Uterus (tissue), 4 donors: ENCODE data around the gene FBXO44. TPM values are rescaled to one million over a fixed set of nuclear protein-coding genes. Genes with fewer than 3 reads are reported as not detected.
"Not testable (repeated sequence)": the region's sequence is repeated elsewhere in the genome, so short reads cannot be mapped to it uniquely, and the experiment has no call there.

Source experiments
- DNase-seq, 2 donors: peaks; one replicate each; pipeline ENCODE4 v3.0.0-alpha.2; 2019 to 2020
- H3K27ac ChIP-seq, 2 donors: fragments of 200-600 bp; sonication (generic); 1 replicate in 1 of 2; 2 replicates in 1 of 2; pipeline ENCODE4 v1.5.1; 2016 to 2018
- H3K27me3 ChIP-seq, 2 donors: fragments of 200-600 bp; sonication (generic); one replicate each; pipeline ENCODE4 v1.5.1; 2018 to 2019; ENCODE audit warnings: control low read depth in 1 of 2
- H3K36me3 ChIP-seq, 2 donors: fragments of 200-600 bp; sonication (generic); one replicate each; pipeline ENCODE4 v1.5.1; 2019; ENCODE audit warnings: control low read depth in 1 of 2
- H3K4me1 ChIP-seq, 2 donors: fragments of 200-600 bp; sonication (generic); one replicate each; pipeline ENCODE4 v1.5.1; 2018 to 2019; ENCODE audit warnings: control low read depth in 1 of 2
- H3K4me3 ChIP-seq, 2 donors: fragments of 200-600 bp; sonication (generic); 1 replicate in 1 of 2; 2 replicates in 1 of 2; pipeline ENCODE4 v1.5.1; 2018 to 2019; ENCODE audit warnings: mild to moderate bottlenecking in 1 of 2
- H3K9me3 ChIP-seq, 2 donors: fragments of 200-600 bp; sonication (generic); one replicate each; pipeline ENCODE4 v1.5.1; 2019; ENCODE audit warnings: control low read depth in 1 of 2
- CTCF ChIP-seq, 4 experiments: fragments of 200-600 bp in 2 of 4; fragments of 450-650 bp in 2 of 4; sonication (generic) in 2 of 4; IDR thresholded peaks; one replicate each; pipeline ENCODE4 v1.5.1; 2016 to 2019; ENCODE audit warnings: antibody characterized with exemption in 4 of 4, mild to moderate bottlenecking in 2 of 4, moderate library complexity in 1 of 4
- POLR2A ChIP-seq, 2 donors: fragments of 450-650 bp; IDR thresholded peaks; one replicate each; pipeline ENCODE4 v1.6.1; 2016; ENCODE audit warnings: antibody characterized with exemption in 2 of 2, mild to moderate bottlenecking in 1 of 2, moderate library complexity in 1 of 2
- intact Hi-C: fragments of 100-400 bp; cut with DNase I; formaldehyde crosslinking; loops from one replicate; pipeline ENCODE4 v1.15.1; 2023; ENCODE audit warnings: low total_unique reads
- total RNA-seq, 4 donors: library from RNA; depleted of rRNA in 3 of 4; stranded (reverse); fragments of >200 nt in 3 of 4; gene quantifications; one replicate each; pipeline versions ENCODE4 v1.1.0 to v1.2.4, GENCODE V29; 2014 to 2023
- donor health status: DM: yes; HTN: yes; CAD: no.

Gene FBXO44
- total RNA-seq = 10 to 100 TPM in 3 of 4 donors, 1 to 10 TPM in 1; 7.6 to 26.7 (median 17.6) TPM

GRCh38 chr1:11654137-11654938 is at the start of gene FBXO44, which contains the start of gene FBXO2:
FBXO44 (plus strand) TSS chr1:11654877; CDS start chr1:11655836, 959 bp downstream.
FBXO2 (minus strand) TSS chr1:11654429; CDS start chr1:11654340, 89 bp downstream.
- no peak for TF ChIP-seq CTCF (IDR thresholded peaks at IDR 0.05)
- no peak for TF ChIP-seq POLR2A (IDR thresholded peaks at IDR 0.05)
- H3K9me3 ChIP-seq = no peaks in the 10 kb centered on the region
- H3K27ac ChIP-seq = peak within 1 kb of the TSS; percentile 47 to 67
- H3K4me1 ChIP-seq = peaks cover 0 to 10% of the 10 kb centered on the region in 2 donors
- H3K4me3 ChIP-seq = peak within 1 kb of the TSS; percentile 50 to 85
- peaks cover 6 to 9% of the 10 kb centered on the region in 2 donors for H3K27me3 ChIP-seq
- intact Hi-C loops = no loop called here
- DNase-seq = peak; percentile 42 to 52
- H3K36me3 ChIP-seq = no peaks in the 10 kb centered on the region

- Histone ChIP-seq H3K4me1 (no peaks in the 10 kb centered on the region), H3K27me3 (no peaks in the 10 kb centered on the region), H3K9me3 (no peaks in the 10 kb centered on the region), H3K36me3 (no peaks in the 10 kb centered on the region), H3K4me3 (no peak overlapping the region), H3K27ac (no peak overlapping the region)
- intact Hi-C loops = no loop called here
- no peak for TF ChIP-seq CTCF (IDR thresholded peaks at IDR 0.05)
- no peak for TF ChIP-seq POLR2A (IDR thresholded peaks at IDR 0.05)
- DNase-seq = no peak
Observed at GRCh38 chr1:11606775-11607174, 47.9 kb upstream of the FBXO44 start.

- H3K27me3 ChIP-seq, H3K36me3 ChIP-seq, intact Hi-C loops, H3K27ac ChIP-seq, H3K9me3 ChIP-seq, H3K4me3 ChIP-seq, H3K4me1 ChIP-seq, DNase-seq: not testable (repeated sequence)
Observed at GRCh38 chr1:11608596-11609130, 46.0 kb upstream of the FBXO44 start.

GRCh38 chr1:11609378-11609777 is 45.3 kb upstream of the FBXO44 start:
- H3K4me1 ChIP-seq, intact Hi-C loops, H3K9me3 ChIP-seq: not testable (repeated sequence)

GRCh38 chr1:11610629-11611180 is 44.0 kb upstream of the FBXO44 start:
- Histone ChIP-seq H3K27me3 (no peaks in the 10 kb centered on the region), H3K4me1 (no peaks in the 10 kb centered on the region), H3K27ac (no peak overlapping the region), H3K4me3 (no peak overlapping the region), H3K9me3 (no peaks in the 10 kb centered on the region), H3K36me3 (no peaks in the 10 kb centered on the region)
- no peak for TF ChIP-seq POLR2A (IDR thresholded peaks at IDR 0.05)
- TF ChIP-seq CTCF (IDR thresholded peaks at IDR 0.05) = no peak
- DNase-seq = no peak
- intact Hi-C loops = no loop called here

More at GRCh38 chr1:11609378-11609777, 45.3 kb upstream of the FBXO44 start:
- H3K36me3 ChIP-seq, H3K27ac ChIP-seq, H3K27me3 ChIP-seq, DNase-seq, H3K4me3 ChIP-seq: not testable (repeated sequence)
